HG02938 (cell line): ENCODE measurements around the gene FOXN3.

Experiments
- ATAC-seq: cut with Tn5 transposase; IDR thresholded peaks from one replicate; pipeline ENCODE4 v1.9.1; 2021; ENCODE audit warnings: mild to moderate bottlenecking, moderate library complexity; ENCODE audit not compliant: unreplicated experiment

FOXN3 gene

DNA sequence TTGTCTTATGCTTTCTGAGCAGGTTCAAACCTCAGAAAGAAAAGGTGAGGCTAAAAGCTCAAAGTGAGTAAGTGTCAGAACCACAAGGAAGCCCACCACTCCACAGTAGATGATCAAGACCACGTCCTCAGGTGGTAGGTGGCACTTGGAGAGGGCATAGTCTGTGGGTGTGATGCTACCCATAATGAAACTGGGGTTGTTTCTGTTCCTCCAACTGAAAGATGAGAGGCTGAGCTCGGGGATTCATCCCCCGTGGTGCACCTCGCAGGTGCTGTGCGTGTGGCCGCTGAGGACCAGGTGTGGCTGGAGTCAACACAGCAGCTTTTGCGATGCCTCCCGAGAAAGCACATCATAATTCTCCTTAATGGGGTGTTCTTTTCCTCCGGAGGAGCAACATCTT is 306.9 kb downstream of the FOXN3 start:
- ATAC-seq = no peak

DNA sequence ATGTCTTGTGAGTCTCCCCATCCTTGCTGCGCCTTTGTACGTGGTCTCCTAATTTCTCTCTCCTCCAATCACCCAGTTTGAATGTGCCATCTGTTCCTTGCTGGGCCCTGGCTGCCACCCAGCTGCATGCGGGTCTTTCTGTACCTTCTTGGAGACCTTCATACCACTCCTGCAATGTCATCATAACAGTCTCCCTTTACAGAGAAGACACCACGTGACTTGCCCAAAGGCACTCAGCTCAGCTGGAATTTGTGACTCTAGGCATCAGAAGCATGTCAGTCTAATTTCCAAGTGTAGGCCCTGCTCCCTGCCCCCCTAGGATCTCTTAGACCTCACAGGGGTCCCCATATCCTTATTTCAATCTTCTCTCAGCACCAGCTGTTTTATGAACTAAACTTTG is 308.4 kb downstream of the FOXN3 start:
- ATAC-seq = no peak

GRCh38 chr14:89107626-89108025 is 309.4 kb downstream of the FOXN3 start:
- ATAC-seq = no peak
